ENCODE measurements around the gene FLVCR2.

The FLVCR2 gene

GRCh38 chr14:75539162-75539560, 39.3 kb upstream of the FLVCR2 start:
- no peak for TF ChIP-seq CTCF (IDR thresholded peaks at IDR 0.05; ENCODE audit: control insufficient read depth, extremely low read depth, insufficient read depth)
- no peak overlapping the region for H3K4me3 ChIP-seq (ENCODE audit: low read depth, low read length)
- no peak for DNase-seq (ENCODE audit: low read depth)

- no peak for DNase-seq (ENCODE audit: low read depth)
- no peak overlapping the region for H3K4me3 ChIP-seq (ENCODE audit: low read depth, low read length)
- TF ChIP-seq CTCF (IDR thresholded peaks at IDR 0.05; ENCODE audit: control insufficient read depth, extremely low read depth, insufficient read depth), result no peak
Observed at GRCh38 chr14:75539561-75540478, 38.6 kb upstream of the FLVCR2 start.

GRCh38 chr14:75540479-75540851, 38.0 kb upstream of the FLVCR2 start:
- TF ChIP-seq CTCF (IDR thresholded peaks at IDR 0.05; ENCODE audit: control insufficient read depth, extremely low read depth, insufficient read depth), result no peak
- no peak overlapping the region for H3K4me3 ChIP-seq (ENCODE audit: low read depth, low read length)
- no peak for DNase-seq (ENCODE audit: low read depth)

DNA sequence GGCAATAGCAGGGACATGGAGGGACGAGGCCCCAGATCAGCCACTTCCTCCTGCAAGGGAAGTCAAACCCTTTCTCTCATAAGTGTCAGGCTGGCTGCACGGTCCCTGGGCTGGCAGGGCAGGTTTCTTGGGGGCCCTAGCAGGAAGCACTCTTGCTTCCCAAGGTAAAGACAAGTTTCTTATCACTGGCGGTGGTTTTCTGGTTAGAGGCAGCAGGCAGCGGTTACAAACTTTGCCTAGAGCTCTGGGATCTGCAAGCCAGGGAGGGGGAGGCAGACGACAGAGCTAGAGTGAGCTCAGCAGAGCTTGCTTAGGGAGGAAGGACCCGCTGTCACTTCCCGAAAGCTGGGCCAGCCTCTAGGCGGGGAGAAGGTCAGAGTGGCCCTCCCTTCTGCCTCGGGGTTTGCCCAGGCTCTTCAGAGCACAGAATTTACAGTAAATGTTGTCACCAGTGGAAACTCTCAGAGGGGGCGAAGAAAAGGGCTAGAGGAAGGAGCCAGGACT, 35.8 kb upstream of the FLVCR2 start:
- H3K4me3 ChIP-seq (ENCODE audit: low read depth, low read length), result no peak overlapping the region
- no peak for TF ChIP-seq CTCF (IDR thresholded peaks at IDR 0.05; ENCODE audit: control insufficient read depth, extremely low read depth, insufficient read depth)
- DNase-seq (ENCODE audit: low read depth), result no peak

GRCh38 chr14:75543253-75543652, 35.2 kb upstream of the FLVCR2 start:
- DNase-seq (ENCODE audit: low read depth), result no peak
- no peak for TF ChIP-seq CTCF (IDR thresholded peaks at IDR 0.05; ENCODE audit: control insufficient read depth, extremely low read depth, insufficient read depth)
- H3K4me3 ChIP-seq (ENCODE audit: low read depth, low read length), result no peak overlapping the region

GRCh38 chr14:75543786-75544185, 34.6 kb upstream of the FLVCR2 start:
- TF ChIP-seq CTCF (IDR thresholded peaks at IDR 0.05; ENCODE audit: control insufficient read depth, extremely low read depth, insufficient read depth), result no peak
- peak; percentile 54 for DNase-seq (ENCODE audit: low read depth)
- H3K4me3 ChIP-seq (ENCODE audit: low read depth, low read length), result no peak overlapping the region
